Thoracic aorta (tissue), 2 donors: ENCODE results near the gene ADRM1. TPM values are rescaled to one million over a fixed set of nuclear protein-coding genes. Genes with fewer than 3 reads are reported as not detected.

ENCODE experiments used
- ATAC-seq: fragments of 150-250 bp; one replicate; pipeline ENCODE4 v1.8.0; 2017; ENCODE audit warnings: low read depth; ENCODE audit not compliant: insufficient number of reproducible peaks, low FRiP score
- DNase-seq: peaks from one replicate; pipeline ENCODE4 v3.0.0-alpha.2; 2020; ENCODE audit warnings: low spot score
- H3K27ac ChIP-seq, 2 donors: fragments of 200-600 bp; sonication (generic); 1 replicate in 1 of 2; 2 replicates in 1 of 2; pipeline ENCODE4 v1.5.1; 2016; ENCODE audit warnings: mild to moderate bottlenecking in 2 of 2, moderate library complexity in 2 of 2
- H3K27me3 ChIP-seq: fragments of 200-600 bp; sonication (generic); replicated peaks from 2 replicates; pipeline ENCODE4 v1.6.0; 2016; ENCODE audit warnings: mild to moderate bottlenecking; ENCODE audit not compliant: insufficient read depth
- H3K36me3 ChIP-seq: fragments of 200-600 bp; sonication (generic); one replicate; pipeline ENCODE4 v1.5.1; 2016
- H3K4me1 ChIP-seq, 2 donors: fragments of 200-600 bp; sonication (generic); 1 replicate in 1 of 2; 2 replicates in 1 of 2; pipeline versions ENCODE4 v1.5.1 to v1.6.0; 2016; ENCODE audit warnings: low read depth in 2 of 2, mild to moderate bottlenecking in 1 of 2; ENCODE audit not compliant: control insufficient read depth in 1 of 2
- H3K4me3 ChIP-seq: fragments of 200-600 bp; sonication (generic); 2 replicates; pipeline ENCODE4 v1.5.1; 2016; ENCODE audit warnings: mild to moderate bottlenecking
- H3K9me3 ChIP-seq: fragments of 200-600 bp; sonication (generic); 2 replicates; pipeline ENCODE4 v1.5.1; 2016
- CTCF ChIP-seq: fragments of 200-600 bp; sonication (generic); IDR thresholded peaks from one replicate; pipeline ENCODE4 v1.5.1; 2019; ENCODE audit warnings: antibody characterized with exemption
- total RNA-seq, 2 donors: library from RNA; depleted of rRNA; stranded (reverse); fragments of >200 nt; gene quantifications; one replicate each; pipeline versions ENCODE4 v1.1.0 to v1.2.3, GENCODE V29; 2016

The ADRM1 gene
- total RNA-seq, 2 donors from 2014 or later = 98.8 to 113 TPM

- DNase-seq = no peak
- no peaks in the 10 kb centered on the region for H3K27me3 ChIP-seq
- H3K36me3 ChIP-seq = peaks cover 16% of the 10 kb centered on the region
- H3K4me3 ChIP-seq = no peak overlapping the region
- peaks cover 13 to 28% of the 10 kb centered on the region in 2 donors for H3K4me1 ChIP-seq
- no peaks in the 10 kb centered on the region for H3K9me3 ChIP-seq
- no peak for TF ChIP-seq CTCF
- ATAC-seq = no peak
- H3K27ac ChIP-seq = no peak overlapping the region
These were observed 1.6 kb upstream of the ADRM1 start for GRCh38 chr20:62301111-62301668.

- H3K27ac ChIP-seq = peak overlapping the region; percentile 98 to 100
- H3K4me1 ChIP-seq = peaks cover 13 to 29% of the 10 kb centered on the region in 2 donors
- peak; percentile 76 for TF ChIP-seq CTCF
- peak overlapping the region; percentile 97 for H3K4me3 ChIP-seq
- ATAC-seq = peak; percentile 22
- H3K27me3 ChIP-seq = no peaks in the 10 kb centered on the region
- peak; percentile 81 for DNase-seq
- no peaks in the 10 kb centered on the region for H3K9me3 ChIP-seq
- peaks cover 20% of the 10 kb centered on the region for H3K36me3 ChIP-seq
These were observed 940 bp upstream of the ADRM1 start for GRCh38 chr20:62301773-62302340.

- no peak for ATAC-seq
- H3K27ac ChIP-seq = peak overlapping the region; percentile 74 to 100
- peak overlapping the region; percentile 97 for H3K4me3 ChIP-seq
- H3K36me3 ChIP-seq = peaks cover 30% of the 10 kb centered on the region
- peaks cover 13 to 29% of the 10 kb centered on the region in 2 donors for H3K4me1 ChIP-seq
- TF ChIP-seq CTCF = no peak
- no peaks in the 10 kb centered on the region for H3K9me3 ChIP-seq
- no peaks in the 10 kb centered on the region for H3K27me3 ChIP-seq
- no peak for DNase-seq
These were observed 204 bp downstream of the ADRM1 start for GRCh38 chr20:62303062-62303339.

GRCh38 chr20:62303340-62304226, 786 bp downstream of the ADRM1 start:
- DNase-seq (no peak), ATAC-seq (no peak)
- H3K36me3 ChIP-seq = peaks cover 35% of the 10 kb centered on the region
- peak overlapping the region; percentile 74 to 100 for H3K27ac ChIP-seq
- no peak for TF ChIP-seq CTCF
- no peaks in the 10 kb centered on the region for H3K27me3 ChIP-seq
- no peaks in the 10 kb centered on the region for H3K9me3 ChIP-seq
- H3K4me1 ChIP-seq = peaks cover 13 to 29% of the 10 kb centered on the region in 2 donors
- H3K4me3 ChIP-seq = peak overlapping the region; percentile 97
